HG03442 (cell line): ENCODE measurements around the gene POLA1.

Experiments used
- ATAC-seq: cut with Tn5 transposase; IDR thresholded peaks from one replicate; pipeline ENCODE4 v1.9.1; 2021; ENCODE audit warnings: mild to moderate bottlenecking, moderate library complexity; ENCODE audit not compliant: unreplicated experiment

POLA1 gene

GRCh38 chrX:25020391-25020904 is 326.7 kb downstream of the POLA1 start:
- ATAC-seq = no peak

GRCh38 chrX:25020905-25021449 is 327.3 kb downstream of the POLA1 start:
- ATAC-seq = peak; percentile 66

- ATAC-seq = no peak
These were observed 329.0 kb downstream of the POLA1 start for GRCh38 chrX:25022499-25023325.

GRCh38 chrX:25023908-25024307 is 330.2 kb downstream of the POLA1 start:
- no peak for ATAC-seq

- ATAC-seq = no peak
These were observed 331.9 kb downstream of the POLA1 start for GRCh38 chrX:25025615-25026014.

- no peak for ATAC-seq
These were observed 332.9 kb downstream of the POLA1 start for GRCh38 chrX:25026576-25026975.

GRCh38 chrX:25028726-25029125 is 335.0 kb downstream of the POLA1 start:
- no peak for ATAC-seq

GRCh38 chrX:25029288-25029825 is 335.6 kb downstream of the POLA1 start:
- no peak for ATAC-seq

GRCh38 chrX:25034889-25035288 is 341.2 kb downstream of the POLA1 start:
- ATAC-seq = no peak

GRCh38 chrX:25039036-25039435 is 345.3 kb downstream of the POLA1 start:
- ATAC-seq = no peak

GRCh38 chrX:25043192-25043591 is 349.5 kb downstream of the POLA1 start:
- no peak for ATAC-seq
